ENCODE results near the gene MARCHF6. TPM values are rescaled to one million over a fixed set of nuclear protein-coding genes. Genes with fewer than 3 reads are reported as not detected.

MARCHF6 gene
- total and polyA plus RNA-seq, 9 of the 15 experiments (the other 6 are each of a cell fraction or from before 2014, with no cell fraction given), result 74.1 to 456 (median 116) TPM

DNA sequence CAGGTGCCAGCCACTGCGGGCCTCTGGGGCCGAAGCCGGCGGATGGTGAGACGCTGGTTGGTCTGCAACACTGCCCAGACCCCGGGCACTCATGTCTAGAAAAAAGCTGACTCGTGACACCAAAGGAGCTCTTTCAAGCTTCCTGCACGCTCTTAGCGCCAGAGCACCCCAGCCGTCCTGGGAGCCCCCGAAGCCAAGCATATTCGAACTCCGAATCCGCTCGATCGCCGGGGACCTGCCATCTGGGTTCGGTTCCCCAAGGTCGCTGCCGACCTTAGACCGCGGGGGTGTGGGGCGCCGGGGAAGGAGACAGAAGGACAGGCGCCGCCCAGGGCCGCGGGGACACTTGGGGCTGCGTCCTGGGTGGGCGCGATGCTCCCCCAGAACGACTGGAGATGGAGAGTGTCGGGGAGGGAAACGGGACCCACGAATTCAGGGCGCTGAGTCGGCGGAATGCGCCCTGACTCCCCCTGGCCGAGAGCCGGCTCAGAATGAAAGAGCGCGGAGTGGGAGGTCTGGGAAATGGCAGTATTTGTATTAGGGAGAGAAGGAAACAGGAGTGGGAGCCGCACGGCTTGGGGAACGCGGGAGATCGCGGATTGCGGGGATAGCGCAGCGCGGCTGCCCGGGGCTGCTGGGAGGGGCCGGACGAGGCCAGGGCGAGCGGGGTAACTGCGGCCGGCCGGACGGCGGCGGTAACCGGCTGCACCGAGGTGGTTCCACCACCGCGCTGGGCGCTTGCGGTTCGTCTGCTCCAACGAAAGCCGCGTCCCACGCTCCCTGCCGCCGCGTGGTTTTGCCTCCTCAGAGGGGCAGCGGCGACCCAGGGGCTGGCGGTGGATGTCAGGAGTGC is 20.1 kb upstream of the MARCHF6 start (continued):
- TF ChIP-seq, protein P1, sequence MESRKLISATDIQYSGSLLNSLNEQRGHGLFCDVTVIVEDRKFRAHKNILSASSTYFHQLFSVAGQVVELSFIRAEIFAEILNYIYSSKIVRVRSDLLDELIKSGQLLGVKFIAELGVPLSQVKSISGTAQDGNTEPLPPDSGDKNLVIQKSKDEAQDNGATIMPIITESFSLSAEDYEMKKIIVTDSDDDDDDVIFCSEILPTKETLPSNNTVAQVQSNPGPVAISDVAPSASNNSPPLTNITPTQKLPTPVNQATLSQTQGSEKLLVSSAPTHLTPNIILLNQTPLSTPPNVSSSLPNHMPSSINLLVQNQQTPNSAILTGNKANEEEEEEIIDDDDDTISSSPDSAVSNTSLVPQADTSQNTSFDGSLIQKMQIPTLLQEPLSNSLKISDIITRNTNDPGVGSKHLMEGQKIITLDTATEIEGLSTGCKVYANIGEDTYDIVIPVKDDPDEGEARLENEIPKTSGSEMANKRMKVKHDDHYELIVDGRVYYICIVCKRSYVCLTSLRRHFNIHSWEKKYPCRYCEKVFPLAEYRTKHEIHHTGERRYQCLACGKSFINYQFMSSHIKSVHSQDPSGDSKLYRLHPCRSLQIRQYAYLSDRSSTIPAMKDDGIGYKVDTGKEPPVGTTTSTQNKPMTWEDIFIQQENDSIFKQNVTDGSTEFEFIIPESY (CRISPR knock-in tag; IDR thresholded peaks at IDR 0.05), result peak; percentile 99
- TF ChIP-seq MXI1 (IDR thresholded peaks at IDR 0.05; ENCODE audit: low read depth, low read length) (no peak), ZNF146 (CRISPR knock-in tag; IDR thresholded peaks at IDR 0.05; ENCODE audit: unreplicated experiment) (no peak), GATAD2B (IDR thresholded peaks at IDR 0.05; ENCODE audit: borderline replicate concordance) (no peak), ZNF707 (CRISPR knock-in tag; conservative IDR thresholded peaks at IDR 0.05) (no peak), SOX6 (IDR thresholded peaks at IDR 0.05) (no peak), NR2C1 (IDR thresholded peaks at IDR 0.05) (no peak), NR2C1 (tag; IDR thresholded peaks at IDR 0.05) (no peak), ZNF507 (tag; conservative IDR thresholded peaks at IDR 0.05) (no peak), ZNF324 (CRISPR knock-in tag; IDR thresholded peaks at IDR 0.05) (no peak), POLR2AphosphoS2 (IDR thresholded peaks at IDR 0.05; ENCODE audit: low read length) (no peak), PPARD (CRISPR knock-in tag; IDR thresholded peaks at IDR 0.05) (no peak)
- TF ChIP-seq, protein P2, sequence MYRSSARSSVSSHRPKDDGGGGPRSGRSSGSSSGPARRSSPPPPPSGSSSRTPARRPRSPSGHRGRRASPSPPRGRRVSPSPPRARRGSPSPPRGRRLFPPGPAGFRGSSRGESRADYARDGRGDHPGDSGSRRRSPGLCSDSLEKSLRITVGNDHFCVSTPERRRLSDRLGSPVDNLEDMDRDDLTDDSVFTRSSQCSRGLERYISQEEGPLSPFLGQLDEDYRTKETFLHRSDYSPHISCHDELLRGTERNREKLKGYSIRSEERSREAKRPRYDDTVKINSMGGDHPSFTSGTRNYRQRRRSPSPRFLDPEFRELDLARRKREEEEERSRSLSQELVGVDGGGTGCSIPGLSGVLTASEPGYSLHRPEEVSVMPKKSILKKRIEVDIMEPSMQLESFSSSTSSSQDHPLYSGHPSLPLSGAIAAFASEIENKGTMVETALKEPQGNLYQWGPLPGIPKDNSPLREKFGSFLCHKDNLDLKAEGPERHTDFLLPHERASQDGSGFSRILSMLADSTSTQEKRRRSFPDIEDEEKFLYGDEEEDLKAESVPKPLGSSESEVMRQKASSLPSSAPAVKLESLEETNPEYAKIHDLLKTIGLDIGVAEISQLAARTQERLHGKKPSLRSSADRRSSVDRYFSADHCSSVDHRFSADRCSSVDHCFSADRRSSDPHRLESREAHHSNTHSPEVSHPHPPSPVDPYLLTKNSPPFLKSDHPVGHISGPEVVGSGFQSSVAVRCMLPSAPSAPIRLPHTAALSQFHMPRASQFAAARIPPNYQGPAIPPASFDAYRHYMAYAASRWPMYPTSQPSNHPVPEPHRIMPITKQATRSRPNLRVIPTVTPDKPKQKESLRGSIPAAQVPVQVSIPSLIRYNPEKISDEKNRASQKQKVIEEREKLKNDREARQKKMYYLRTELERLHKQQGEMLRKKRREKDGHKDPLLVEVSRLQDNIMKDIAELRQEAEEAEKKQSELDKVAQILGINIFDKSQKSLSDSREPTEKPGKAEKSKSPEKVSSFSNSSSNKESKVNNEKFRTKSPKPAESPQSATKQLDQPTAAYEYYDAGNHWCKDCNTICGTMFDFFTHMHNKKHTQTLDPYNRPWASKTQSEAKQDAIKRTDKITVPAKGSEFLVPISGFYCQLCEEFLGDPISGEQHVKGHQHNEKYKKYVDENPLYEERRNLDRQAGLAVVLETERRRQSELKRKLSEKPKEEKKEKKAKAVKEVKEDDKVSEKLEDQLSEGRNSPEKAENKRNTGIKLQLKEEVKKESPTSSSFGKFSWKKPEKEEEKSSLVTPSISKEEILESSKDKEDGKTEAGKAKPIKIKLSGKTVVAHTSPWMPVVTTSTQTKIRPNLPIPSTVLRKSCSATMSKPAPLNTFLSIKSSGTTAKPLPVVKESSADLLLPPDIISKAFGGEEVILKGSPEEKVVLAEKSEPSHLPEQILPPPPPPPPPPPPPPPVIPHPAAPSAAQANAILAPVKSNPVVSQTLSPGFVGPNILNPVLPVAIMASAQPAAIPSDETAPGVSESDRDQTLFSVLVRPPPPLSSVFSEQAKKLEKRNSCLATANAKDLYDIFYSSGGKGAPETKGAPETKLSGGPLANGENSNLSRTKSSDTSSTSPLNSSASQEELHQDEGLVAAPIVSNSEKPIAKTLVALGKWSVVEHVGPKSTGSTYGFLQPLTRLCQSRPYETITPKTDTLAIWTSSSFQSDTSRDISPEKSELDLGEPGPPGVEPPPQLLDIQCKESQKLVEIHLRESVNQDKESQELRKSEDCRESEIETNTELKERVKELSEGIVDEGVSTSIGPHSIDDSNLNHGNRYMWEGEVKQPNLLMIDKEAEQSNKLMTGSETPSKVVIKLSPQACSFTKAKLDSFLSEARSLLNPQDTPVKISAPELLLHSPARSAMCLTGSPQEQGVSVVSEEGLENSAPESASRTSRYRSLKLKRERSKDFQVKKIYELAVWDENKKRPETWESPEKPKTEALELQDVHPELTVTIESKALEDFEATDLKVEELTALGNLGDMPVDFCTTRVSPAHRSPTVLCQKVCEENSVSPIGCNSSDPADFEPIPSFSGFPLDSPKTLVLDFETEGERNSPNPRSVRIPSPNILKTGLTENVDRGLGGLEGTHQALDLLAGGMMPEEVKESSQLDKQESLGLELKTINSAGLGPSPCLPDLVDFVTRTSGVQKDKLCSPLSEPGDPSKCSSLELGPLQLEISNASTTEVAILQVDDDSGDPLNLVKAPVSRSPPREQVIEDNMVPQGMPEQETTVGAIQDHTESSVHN (IDR thresholded peaks at IDR 0.05; ENCODE audit: borderline replicate concordance in 1 of 2, low read depth in 1 of 2), result no peak
- TF ChIP-seq, protein P3, sequence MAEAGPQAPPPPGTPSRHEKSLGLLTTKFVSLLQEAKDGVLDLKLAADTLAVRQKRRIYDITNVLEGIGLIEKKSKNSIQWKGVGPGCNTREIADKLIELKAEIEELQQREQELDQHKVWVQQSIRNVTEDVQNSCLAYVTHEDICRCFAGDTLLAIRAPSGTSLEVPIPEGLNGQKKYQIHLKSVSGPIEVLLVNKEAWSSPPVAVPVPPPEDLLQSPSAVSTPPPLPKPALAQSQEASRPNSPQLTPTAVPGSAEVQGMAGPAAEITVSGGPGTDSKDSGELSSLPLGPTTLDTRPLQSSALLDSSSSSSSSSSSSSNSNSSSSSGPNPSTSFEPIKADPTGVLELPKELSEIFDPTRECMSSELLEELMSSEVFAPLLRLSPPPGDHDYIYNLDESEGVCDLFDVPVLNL (CRISPR knock-in tag; IDR thresholded peaks at IDR 0.05; ENCODE audit: low read depth), result no peak
- TF ChIP-seq, protein P4, sequence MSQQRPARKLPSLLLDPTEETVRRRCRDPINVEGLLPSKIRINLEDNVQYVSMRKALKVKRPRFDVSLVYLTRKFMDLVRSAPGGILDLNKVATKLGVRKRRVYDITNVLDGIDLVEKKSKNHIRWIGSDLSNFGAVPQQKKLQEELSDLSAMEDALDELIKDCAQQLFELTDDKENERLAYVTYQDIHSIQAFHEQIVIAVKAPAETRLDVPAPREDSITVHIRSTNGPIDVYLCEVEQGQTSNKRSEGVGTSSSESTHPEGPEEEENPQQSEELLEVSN (IDR thresholded peaks at IDR 0.05; ENCODE audit: borderline replicate concordance in 1 of 2, extremely low read depth in 1 of 2, insufficient read depth in 1 of 2, insufficient read length in 1 of 2, low read depth in 1 of 2, low read length in 1 of 2, poor library complexity in 1 of 2, severe bottlenecking in 1 of 2), result no peak
